Cortex of kidney (tissue), 1 donor: ENCODE measurements around the gene TCP11L2.

Source experiments
- DNase-seq: peaks from one replicate; lab custom pipeline; 2025; lab: John Stamatoyannopoulos, UW

Gene TCP11L2

GRCh38 chr12:106302401-106303201 lies at the start of gene TCP11L2:
Gene TCP11L2 (plus strand): TSS chr12:106302733. CDS start chr12:106311076, 8,343 bp downstream.
- DNase-seq, result peak; percentile 44

DNA sequence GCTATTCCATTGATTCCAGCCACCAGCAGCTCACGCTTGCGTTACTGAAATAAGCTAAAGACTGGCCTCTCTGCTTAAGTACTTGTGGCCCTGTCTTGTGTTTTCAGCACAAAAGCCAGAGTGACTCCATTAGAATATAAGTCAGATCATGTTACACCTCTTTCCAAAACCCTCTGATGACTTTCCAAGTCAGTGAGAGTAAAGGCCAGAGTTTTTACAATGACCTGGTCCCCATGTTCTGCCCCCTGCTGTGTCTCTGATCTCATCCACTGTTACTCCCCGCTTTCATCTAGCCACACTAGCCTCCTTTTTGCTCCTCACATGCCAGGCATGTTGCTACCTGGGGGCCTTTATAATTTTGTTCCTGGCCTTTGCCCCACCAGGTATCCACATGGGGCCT lies 47.8 kb upstream of the TCP11L2 start:
- DNase-seq, result no peak

- DNase-seq, result no peak
Observed at GRCh38 chr12:106255493-106255892, 47.0 kb upstream of the TCP11L2 start.

DNA sequence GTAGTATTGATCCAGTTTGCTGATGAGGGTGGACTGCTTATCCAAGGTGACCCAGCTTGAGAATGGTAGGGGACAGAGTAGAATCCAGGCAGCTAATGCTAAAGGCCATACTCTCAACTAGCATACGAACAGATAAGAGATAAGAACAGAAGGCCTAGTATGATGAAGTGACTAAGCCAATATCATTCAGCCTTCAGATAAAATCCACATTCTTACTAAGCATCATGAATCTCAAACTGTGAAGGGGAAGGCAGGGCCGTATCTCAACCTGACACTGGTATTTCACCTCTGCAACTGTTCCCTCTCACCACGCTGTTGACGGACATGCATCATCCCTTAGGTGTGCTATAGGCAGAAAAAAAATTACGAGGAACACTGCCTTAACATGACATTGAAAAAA lies 46.6 kb upstream of the TCP11L2 start:
- no peak for DNase-seq

DNA sequence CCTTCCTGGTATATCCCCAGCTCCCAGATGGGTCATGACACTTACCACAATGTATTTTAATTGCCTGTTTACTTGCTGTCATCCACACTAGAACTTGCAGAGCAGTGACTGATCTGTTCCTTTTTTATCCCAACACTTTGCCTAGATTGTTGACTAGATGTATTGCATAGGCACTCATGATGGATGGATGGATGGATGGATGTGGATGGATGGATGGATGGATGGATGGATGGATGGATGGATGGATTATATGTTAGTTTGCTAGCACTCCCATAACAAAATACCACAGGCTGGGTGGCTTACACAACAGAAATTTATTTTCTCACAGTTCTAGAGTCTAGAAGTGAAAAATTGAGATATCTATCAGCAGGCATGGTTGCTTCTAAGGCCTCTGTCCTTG lies 46.0 kb upstream of the TCP11L2 start:
- DNase-seq, result no peak

GRCh38 chr12:106258226-106258625 lies 44.3 kb upstream of the TCP11L2 start:
- DNase-seq, result no peak

DNA sequence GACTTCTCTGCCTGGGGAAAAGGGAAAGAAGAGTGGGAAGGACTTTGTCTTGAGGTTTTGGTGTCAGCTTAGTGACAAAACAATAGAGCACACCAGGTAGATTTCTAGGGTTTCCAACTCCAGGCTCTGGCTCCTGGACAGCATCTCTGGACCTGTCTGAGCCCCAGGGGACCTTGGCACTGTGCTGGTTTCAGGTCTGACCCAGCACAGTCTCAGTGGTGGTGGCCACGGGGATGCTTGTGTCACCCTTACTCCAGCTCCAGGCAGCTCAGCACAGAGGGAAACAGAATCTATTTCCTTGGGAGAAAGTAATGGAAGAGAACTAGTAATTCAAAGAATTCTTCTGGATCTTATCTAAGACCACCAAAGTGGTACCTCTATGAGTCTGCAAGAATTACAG lies 43.6 kb upstream of the TCP11L2 start:
- no peak for DNase-seq

GRCh38 chr12:106265116-106265515 lies 37.4 kb upstream of the TCP11L2 start:
- no peak for DNase-seq

- DNase-seq, result no peak
Observed at GRCh38 chr12:106267535-106267934, 35.0 kb upstream of the TCP11L2 start.

DNA sequence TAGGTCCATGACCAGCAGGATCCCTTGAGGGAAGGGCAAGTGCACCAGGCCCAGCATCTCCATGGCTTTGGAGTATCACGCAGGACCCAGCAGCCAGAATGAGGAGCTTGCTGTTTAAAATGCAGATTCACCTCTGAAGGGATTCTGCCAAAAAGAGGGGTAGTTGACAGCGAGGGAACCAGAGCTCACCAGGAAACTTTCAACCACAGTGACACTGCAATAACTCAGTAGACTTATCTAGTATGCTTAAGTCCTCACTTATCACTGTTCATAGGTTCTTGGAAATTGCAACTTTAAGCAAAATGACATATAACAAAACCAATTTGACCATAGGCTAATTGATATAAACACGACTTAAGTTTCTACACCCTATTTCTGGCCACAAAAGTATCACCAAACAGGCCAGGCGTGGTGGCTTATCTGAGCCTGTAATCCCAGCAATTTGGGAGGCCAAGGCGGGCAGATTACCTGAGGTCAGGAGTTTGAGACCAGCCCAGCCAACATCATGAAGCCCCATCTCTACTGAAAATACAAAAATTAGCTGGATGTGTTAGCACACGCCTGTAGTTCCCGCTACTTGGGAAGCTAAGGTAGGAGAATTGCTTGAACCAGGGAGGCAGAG lies 33.3 kb upstream of the TCP11L2 start:
- no peak for DNase-seq

DNA sequence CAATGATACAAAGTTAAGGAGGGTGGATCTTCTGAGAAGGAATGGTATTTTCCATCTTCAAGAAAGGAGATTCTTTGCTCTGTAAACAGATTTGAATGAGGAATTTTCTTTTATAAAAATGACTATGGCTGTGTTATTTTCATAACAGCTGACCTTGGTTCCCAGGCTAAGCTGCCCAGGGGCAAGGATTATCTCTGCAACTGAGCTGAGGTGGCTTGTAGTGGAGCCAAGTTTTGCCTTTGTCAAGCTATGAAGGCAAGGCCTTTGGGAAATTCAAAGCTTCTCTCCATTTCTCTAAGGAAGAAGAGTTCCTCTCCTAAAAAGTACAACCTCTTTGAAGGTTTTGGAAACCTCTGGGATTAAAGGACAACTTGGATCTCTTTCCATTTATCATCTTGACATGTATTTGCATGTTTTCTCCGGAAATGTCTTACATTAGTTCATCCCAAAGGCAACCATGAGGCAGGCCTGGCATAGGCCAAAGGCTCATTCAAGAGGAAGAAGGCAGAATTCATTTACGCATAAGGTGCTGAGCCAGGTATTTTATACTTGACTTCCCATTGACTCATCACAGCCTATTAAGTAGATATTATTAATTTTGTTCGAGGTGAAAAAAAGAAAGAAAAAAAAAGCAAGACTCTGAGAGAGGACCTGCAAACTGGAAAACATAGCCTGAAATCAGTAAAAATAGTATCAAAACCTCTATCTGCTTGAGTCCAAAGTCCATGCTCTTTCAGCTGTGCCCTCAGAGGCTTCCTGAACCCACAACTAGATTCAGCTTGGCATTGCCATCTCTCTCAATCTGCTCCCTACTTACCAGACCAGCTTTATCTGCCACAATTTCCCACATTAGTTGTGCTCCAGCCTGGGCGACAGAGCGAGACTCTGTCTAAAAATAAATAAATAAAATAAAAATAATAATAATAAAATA lies 30.7 kb upstream of the TCP11L2 start:
- no peak for DNase-seq

DNA sequence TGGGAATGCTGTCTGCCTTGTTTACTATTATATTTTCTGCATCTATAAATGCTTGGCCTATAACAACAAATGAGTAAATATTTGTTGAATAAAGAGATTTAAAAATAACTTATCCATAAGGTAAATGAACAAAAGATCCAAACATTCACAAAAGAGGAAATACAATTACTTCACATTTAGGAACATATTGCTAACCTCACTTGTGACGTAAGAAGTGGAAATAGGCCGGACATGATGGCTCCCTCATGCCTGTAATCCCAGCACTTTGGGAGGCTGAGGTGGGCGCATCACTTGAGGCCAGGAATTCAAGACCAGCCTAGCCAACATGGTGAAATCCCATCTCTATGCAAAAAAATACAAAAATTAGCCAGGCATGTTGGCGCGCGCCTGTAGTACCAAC lies 29.0 kb upstream of the TCP11L2 start:
- no peak for DNase-seq

- no peak for DNase-seq
Observed at GRCh38 chr12:106274012-106274411, 28.5 kb upstream of the TCP11L2 start.

DNA sequence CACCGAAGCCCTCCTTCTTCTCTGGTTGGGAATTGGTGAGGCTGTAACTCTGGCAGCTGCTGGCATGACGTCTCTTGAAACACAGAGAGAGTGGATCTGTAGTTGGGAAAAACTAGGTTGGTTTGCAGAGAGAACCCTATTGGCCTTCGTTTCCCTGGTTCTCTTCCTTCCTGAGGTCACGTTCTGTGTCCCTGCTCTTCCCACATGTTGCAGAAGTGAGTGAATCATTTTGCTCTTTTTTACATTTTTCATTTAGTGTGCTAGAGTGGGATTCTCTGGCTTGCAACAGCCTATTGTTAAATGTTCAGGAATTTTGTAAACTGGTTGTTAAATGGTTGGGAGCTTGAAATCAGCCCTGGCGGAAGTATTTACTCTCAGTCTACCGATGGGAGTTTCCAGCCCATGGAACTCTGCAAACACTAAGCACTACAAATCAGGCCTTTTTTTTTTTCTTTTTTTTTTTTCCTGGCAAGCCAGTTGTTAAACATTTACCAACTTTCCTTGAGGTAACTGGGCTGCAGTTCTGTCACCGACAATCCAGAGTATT lies 27.9 kb upstream of the TCP11L2 start:
- DNase-seq, result no peak

DNA sequence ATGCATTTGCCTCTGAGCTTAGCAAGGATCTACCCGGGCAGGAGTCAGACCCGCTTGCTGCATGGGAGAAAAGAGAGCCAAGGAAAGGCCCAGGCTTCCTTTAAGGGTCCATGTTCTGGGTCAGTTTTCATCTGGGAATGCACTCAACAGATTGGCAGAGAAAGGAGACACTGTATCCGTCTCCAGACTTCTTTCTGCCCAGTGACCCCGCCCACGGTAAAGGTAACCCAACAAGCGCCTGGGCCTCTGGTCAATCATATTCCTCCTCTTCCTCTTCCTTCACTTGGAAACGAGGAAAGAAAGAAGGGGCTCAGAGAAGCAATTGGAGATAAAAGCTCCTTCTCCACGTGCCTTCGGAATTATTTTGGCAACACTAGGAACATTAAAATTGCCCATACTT lies 27.1 kb upstream of the TCP11L2 start:
- no peak for DNase-seq

DNA sequence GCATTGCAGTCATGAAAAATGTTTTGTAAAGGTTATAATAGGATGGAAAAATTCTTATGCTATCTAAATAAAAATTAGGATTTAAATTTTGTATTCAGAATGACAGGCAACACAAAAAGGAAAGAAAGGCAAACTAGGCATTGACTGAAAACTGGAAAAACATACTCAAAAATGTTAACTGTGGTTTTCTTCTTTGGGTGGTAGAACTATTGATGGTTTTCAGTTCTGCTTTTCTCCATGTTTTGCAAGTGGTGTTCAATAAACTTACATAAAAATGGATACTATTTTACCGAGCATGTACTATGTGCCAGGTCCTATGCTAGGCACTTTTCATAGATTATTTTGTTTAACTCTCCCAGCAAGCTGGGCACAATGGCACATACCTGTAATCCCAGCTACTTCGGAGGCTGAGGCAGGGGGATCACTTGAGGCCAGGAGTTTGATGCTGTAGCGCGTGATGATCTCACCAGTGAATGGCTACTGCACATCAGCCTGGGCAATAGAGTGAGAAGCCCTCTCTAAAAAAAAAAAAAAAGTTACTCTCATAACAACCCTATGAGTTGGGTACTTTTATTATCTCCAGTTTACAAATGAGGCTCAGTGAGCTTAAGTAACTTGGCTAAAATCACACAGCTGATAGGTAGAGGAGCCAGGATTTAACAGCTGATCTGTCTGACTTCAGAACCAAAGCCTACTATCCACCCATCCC lies 26.3 kb upstream of the TCP11L2 start:
- DNase-seq, result no peak

GRCh38 chr12:106280106-106280505 lies 22.4 kb upstream of the TCP11L2 start:
- no peak for DNase-seq

DNA sequence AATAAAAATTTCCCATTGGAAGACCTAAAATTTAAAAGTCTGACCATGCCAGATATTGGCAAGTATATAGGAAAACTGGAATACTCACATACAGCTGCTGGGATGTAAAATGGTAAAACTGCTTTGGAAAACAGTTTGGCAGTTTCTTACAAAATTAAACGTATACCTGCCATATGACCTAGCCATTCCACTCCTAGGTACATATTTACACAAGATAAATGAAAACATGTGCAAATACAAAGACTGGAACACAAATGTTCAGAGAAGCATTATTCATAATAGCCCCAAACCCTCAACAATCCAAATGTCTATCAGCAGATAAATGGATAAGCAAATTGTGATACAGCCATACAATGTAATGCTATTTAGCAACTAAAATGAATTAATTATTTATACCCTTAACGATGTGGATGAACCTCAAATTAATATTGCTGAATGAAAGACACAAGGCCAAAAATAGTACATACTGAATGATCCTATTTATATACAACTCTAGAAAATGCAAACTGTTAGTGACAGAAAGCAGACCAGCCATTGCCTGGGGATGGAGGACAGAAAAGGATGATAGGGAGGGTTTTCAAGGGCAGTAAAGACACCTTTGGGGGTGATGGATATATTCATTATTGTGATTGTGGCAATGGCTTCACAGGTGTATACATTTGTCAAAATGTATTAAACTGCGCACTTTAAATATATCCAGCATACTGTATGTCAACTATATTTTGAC lies 21.3 kb upstream of the TCP11L2 start:
- no peak for DNase-seq

- no peak for DNase-seq
Observed at GRCh38 chr12:106281804-106282203, 20.7 kb upstream of the TCP11L2 start.

GRCh38 chr12:106282457-106283097 lies 20.0 kb upstream of the TCP11L2 start:
- DNase-seq, result no peak
